Loucy (cell line): Measurements from ENCODE around the gene KIFC1.
A peak's percentile ranks its signal among the peaks of the same experiment; 100 is the strongest.

Experiments used
- H2AFZ ChIP-seq: fragments of 200-600 bp; sonication (generic); 2 replicates; pipeline ENCODE4 v1.6.0; 2016; ENCODE audit warnings: antibody characterized with exemption, mild to moderate bottlenecking, low read length, moderate library complexity
- H3F3A ChIP-seq: fragments of 200-600 bp; 2 replicates; pipeline ENCODE4 v1.6.0; 2016; ENCODE audit warnings: antibody characterized with exemption, low read depth, mild to moderate bottlenecking
- H3K27me3 ChIP-seq: fragments of 200-600 bp; sonication (generic); 2 replicates; pipeline ENCODE4 v1.6.1; 2014; ENCODE audit warnings: low read length, mild to moderate bottlenecking; ENCODE audit not compliant: insufficient read depth, poor library complexity, severe bottlenecking
- H3K36me3 ChIP-seq: fragments of 200-600 bp; sonication (generic); 2 replicates; pipeline ENCODE4 v1.6.1; 2016; ENCODE audit warnings: low read length; ENCODE audit not compliant: insufficient read depth
- H3K4me1 ChIP-seq: fragments of 200-600 bp; sonication (generic); 2 replicates; pipeline ENCODE4 v1.5.1; 2014; ENCODE audit warnings: low read length, mild to moderate bottlenecking; ENCODE audit not compliant: insufficient read depth, poor library complexity, severe bottlenecking
- H3K4me2 ChIP-seq: fragments of 200-600 bp; sonication (generic); 2 replicates; pipeline ENCODE4 v1.6.0; 2014; ENCODE audit warnings: antibody characterized with exemption, low read length, low read depth, mild to moderate bottlenecking; ENCODE audit not compliant: poor library complexity, severe bottlenecking
- H3K4me3 ChIP-seq: fragments of 200-600 bp; sonication (generic); 2 replicates; pipeline ENCODE4 v1.5.1; 2014; ENCODE audit warnings: low read length, mild to moderate bottlenecking, mixed read lengths; ENCODE audit not compliant: poor library complexity, severe bottlenecking
- H3K79me2 ChIP-seq: fragments of 200-600 bp; sonication (generic); 2 replicates; pipeline ENCODE4 v1.6.1; 2014; ENCODE audit warnings: low read length; ENCODE audit not compliant: insufficient read depth
- H3K9ac ChIP-seq: fragments of 200-600 bp; sonication (generic); 2 replicates; pipeline ENCODE4 v1.6.0; 2014; ENCODE audit warnings: mild to moderate bottlenecking, low read depth, low read length, moderate library complexity; ENCODE audit not compliant: poor library complexity, severe bottlenecking
- H3K9me2 ChIP-seq: fragments of 200-600 bp; sonication (generic); replicated peaks from 2 replicates; pipeline ENCODE4 v1.6.1; 2016; ENCODE audit warnings: low read depth, low read length, mixed read lengths
- H3K9me3 ChIP-seq: fragments of 200-600 bp; sonication (generic); 2 replicates; pipeline ENCODE4 v1.6.1; 2014; ENCODE audit warnings: mild to moderate bottlenecking, antibody characterized with exemption, low read length, low read depth; ENCODE audit not compliant: insufficient read depth
- H4K20me1 ChIP-seq: fragments of 200-600 bp; sonication (generic); 2 replicates; pipeline ENCODE4 v1.6.0; 2014; ENCODE audit warnings: antibody characterized with exemption, low read length, mild to moderate bottlenecking; ENCODE audit not compliant: insufficient read depth, poor library complexity, severe bottlenecking
- EZH2phosphoT487 ChIP-seq: fragments of 200-600 bp; IDR thresholded peaks from 2 replicates; pipeline ENCODE4 v1.6.1; 2018; ENCODE audit warnings: antibody characterized with exemption, mild to moderate bottlenecking, moderate library complexity, borderline replicate concordance
- TF ChIP-seq, protein P1 (sequence below): fragments of 200-600 bp; sonication (generic); conservative IDR thresholded peaks from 2 replicates; pipeline ENCODE4 v1.5.1; 2014; ENCODE audit warnings: mild to moderate bottlenecking, antibody characterized with exemption, low read length

KIFC1 gene

GRCh38 chr6:33414592-33415271 is 23.1 kb downstream of the KIFC1 start:
- Histone ChIP-seq H3K79me2 (peaks cover 66% of the 10 kb centered on the region), H3F3A (peaks cover 1% of the 10 kb centered on the region; the same call in 1 of the 2 replicates), H3K9me3 (no peaks in the 10 kb centered on the region), H3K27me3 (no peaks in the 10 kb centered on the region), H3K4me2 (peak overlapping the region; percentile 87), H3K4me3 (no peak overlapping the region), H4K20me1 (peaks cover 45% of the 10 kb centered on the region), H3K36me3 (no peaks in the 10 kb centered on the region; the same call in 1 of the 2 replicates), H3K9ac (no peak overlapping the region), H2AFZ (no peak overlapping the region), H3K9me2 (no peaks in the 10 kb centered on the region), H3K4me1 (peaks cover 52% of the 10 kb centered on the region)
- TF ChIP-seq EZH2phosphoT487, result no peak
- TF ChIP-seq, protein P1, sequence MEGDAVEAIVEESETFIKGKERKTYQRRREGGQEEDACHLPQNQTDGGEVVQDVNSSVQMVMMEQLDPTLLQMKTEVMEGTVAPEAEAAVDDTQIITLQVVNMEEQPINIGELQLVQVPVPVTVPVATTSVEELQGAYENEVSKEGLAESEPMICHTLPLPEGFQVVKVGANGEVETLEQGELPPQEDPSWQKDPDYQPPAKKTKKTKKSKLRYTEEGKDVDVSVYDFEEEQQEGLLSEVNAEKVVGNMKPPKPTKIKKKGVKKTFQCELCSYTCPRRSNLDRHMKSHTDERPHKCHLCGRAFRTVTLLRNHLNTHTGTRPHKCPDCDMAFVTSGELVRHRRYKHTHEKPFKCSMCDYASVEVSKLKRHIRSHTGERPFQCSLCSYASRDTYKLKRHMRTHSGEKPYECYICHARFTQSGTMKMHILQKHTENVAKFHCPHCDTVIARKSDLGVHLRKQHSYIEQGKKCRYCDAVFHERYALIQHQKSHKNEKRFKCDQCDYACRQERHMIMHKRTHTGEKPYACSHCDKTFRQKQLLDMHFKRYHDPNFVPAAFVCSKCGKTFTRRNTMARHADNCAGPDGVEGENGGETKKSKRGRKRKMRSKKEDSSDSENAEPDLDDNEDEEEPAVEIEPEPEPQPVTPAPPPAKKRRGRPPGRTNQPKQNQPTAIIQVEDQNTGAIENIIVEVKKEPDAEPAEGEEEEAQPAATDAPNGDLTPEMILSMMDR, result peak; percentile 66

- H2AFZ ChIP-seq, result no peak overlapping the region
- peaks cover 71% of the 10 kb centered on the region for H3K79me2 ChIP-seq
- peak overlapping the region; percentile 87 for H3K4me2 ChIP-seq
- peak overlapping the region; percentile 91 for H3K9ac ChIP-seq
- TF ChIP-seq, protein P1, result no peak
- TF ChIP-seq EZH2phosphoT487, result no peak
- H3K9me3 ChIP-seq, result no peaks in the 10 kb centered on the region
- H3K4me1 ChIP-seq, result peaks cover 55% of the 10 kb centered on the region
- no peaks in the 10 kb centered on the region for H3K9me2 ChIP-seq
- peak overlapping the region; percentile 90 for H3K4me3 ChIP-seq
- H3F3A ChIP-seq, result no peaks in the 10 kb centered on the region
- no peaks in the 10 kb centered on the region; the same call in 1 of the 2 replicates for H3K36me3 ChIP-seq
- H3K27me3 ChIP-seq, result no peaks in the 10 kb centered on the region
- peaks cover 45% of the 10 kb centered on the region for H4K20me1 ChIP-seq
Measured at GRCh38 chr6:33415831-33416230, 24.2 kb downstream of the KIFC1 start.

GRCh38 chr6:33416386-33417127 is 24.9 kb downstream of the KIFC1 start:
- H3K9me2 ChIP-seq, result no peaks in the 10 kb centered on the region
- H3K4me1 ChIP-seq, result peaks cover 55% of the 10 kb centered on the region
- no peaks in the 10 kb centered on the region for H3F3A ChIP-seq
- H3K36me3 ChIP-seq, result no peaks in the 10 kb centered on the region; the same call in 1 of the 2 replicates
- no peaks in the 10 kb centered on the region for H3K9me3 ChIP-seq
- H2AFZ ChIP-seq, result no peak overlapping the region
- H3K27me3 ChIP-seq, result no peaks in the 10 kb centered on the region
- H3K4me3 ChIP-seq, result peak overlapping the region; percentile 90
- peak overlapping the region; percentile 87 for H3K4me2 ChIP-seq
- H3K9ac ChIP-seq, result peak overlapping the region; percentile 91
- peaks cover 41% of the 10 kb centered on the region for H4K20me1 ChIP-seq
- H3K79me2 ChIP-seq, result peaks cover 66% of the 10 kb centered on the region
- TF ChIP-seq, protein P1, result no peak
- TF ChIP-seq EZH2phosphoT487, result no peak
